Body of pancreas (tissue), 4 donors: ENCODE measurements around the gene SIPA1L3. TPM values are rescaled to one million over a fixed set of nuclear protein-coding genes. Genes with fewer than 3 reads are reported as not detected.

Experiments
- ATAC-seq: fragments of 150-250 bp; one replicate; pipeline ENCODE4 v1.9.1; 2016
- DNase-seq, 4 donors: peaks; one replicate each; pipeline ENCODE4 v3.0.0-alpha.2; 2019
- H3K27ac ChIP-seq, 4 donors: fragments of 200-600 bp; sonication (generic); 1 replicate in 3 of 4; 2 replicates in 1 of 4; pipeline versions ENCODE4 v1.5.1 to v1.6.1; 2016 to 2019; ENCODE audit warnings: mild to moderate bottlenecking in 1 of 4, mixed read lengths in 1 of 4, moderate library complexity in 1 of 4
- H3K27me3 ChIP-seq, 2 donors: fragments of 200-600 bp; sonication (generic); one replicate each; pipeline ENCODE4 v1.6.0; 2016; ENCODE audit warnings: mild to moderate bottlenecking in 1 of 2
- H3K36me3 ChIP-seq, 2 donors: fragments of 200-600 bp; sonication (generic); replicated peaks in 1 of 2; 2 replicates each; pipeline ENCODE4 v1.5.1; 2016; ENCODE audit warnings: low read depth in 2 of 2; ENCODE audit not compliant: insufficient read depth in 1 of 2
- H3K4me1 ChIP-seq: fragments of 200-600 bp; sonication (generic); one replicate; pipeline ENCODE4 v1.6.0; 2016
- H3K4me3 ChIP-seq, 2 donors: fragments of 200-600 bp; sonication (generic); 1 replicate in 1 of 2; 2 replicates in 1 of 2; pipeline ENCODE4 v1.5.1; 2016 to 2019
- H3K9me3 ChIP-seq, 3 donors: fragments of 200-600 bp; sonication (generic); 1 replicate in 2 of 3; 2 replicates in 1 of 3; pipeline ENCODE4 v1.5.1; 2016
- POLR2A ChIP-seq, 3 donors: fragments of 450-650 bp; IDR thresholded peaks; one replicate each; pipeline ENCODE4 v1.6.1; 2016; ENCODE audit warnings: antibody characterized with exemption in 3 of 3, mild to moderate bottlenecking in 2 of 3
- WGBS, 2 donors: methylation state at CpG; one replicate each; pipeline ENCODE4 v1.1.5; 2017; 5-methylcytosine and 5-hydroxymethylcytosine counted together
- intact Hi-C: fragments of 100-400 bp; cut with DNase I; formaldehyde crosslinking; loops from one replicate; pipeline ENCODE4 v1.15.1; 2023
- total RNA-seq, 2 donors: library from RNA; depleted of rRNA; stranded (reverse); fragments of >200 nt; gene quantifications; one replicate each; pipeline ENCODE4 v1.1.0, GENCODE V29; 2016
- TF ChIP-seq, protein P1 (sequence below), 7 experiments: fragments of 450-650 bp in 4 of 7; fragments of 200-600 bp in 3 of 7; sonication (generic) in 3 of 7; IDR thresholded peaks; one replicate each; pipeline ENCODE4 v1.5.1; 2016 to 2019; ENCODE audit warnings: antibody characterized with exemption in 7 of 7

Gene SIPA1L3
- total RNA-seq, 2 donors from 2014 or later, result 41.5 to 62.0 TPM

DNA sequence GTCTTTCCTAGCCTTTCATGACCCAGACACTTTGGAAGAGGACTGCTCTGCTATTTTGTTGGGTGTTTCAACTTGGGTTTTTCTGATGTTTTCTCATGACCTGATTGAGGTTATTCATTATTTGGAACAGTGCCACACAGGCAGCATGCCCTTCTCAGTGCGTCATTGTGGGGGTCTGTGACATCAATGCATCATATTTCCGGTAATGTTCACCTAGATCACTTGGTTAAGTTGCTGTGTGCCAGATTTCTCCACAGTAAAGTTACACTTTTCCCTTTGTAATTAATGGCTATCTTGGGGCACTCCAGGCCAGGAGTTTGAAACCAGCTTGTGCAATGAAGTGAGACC, 124.4 kb downstream of the SIPA1L3 start:
- Histone ChIP-seq H3K27ac (no peak overlapping the region), H3K9me3 (no peaks in the 10 kb centered on the region), H3K27me3 (no peaks in the 10 kb centered on the region), H3K4me3 (no peak overlapping the region), H3K36me3 (no peaks in the 10 kb centered on the region), H3K4me1 (peaks cover 7% of the 10 kb centered on the region)
- intact Hi-C loops, result no loop called here
- WGBS, 2 donors, result 87 to 91% methylated on average over 2 of the region's 2 CpGs
- no peak for TF ChIP-seq POLR2A (IDR thresholded peaks at IDR 0.05)
- TF ChIP-seq, protein P1, sequence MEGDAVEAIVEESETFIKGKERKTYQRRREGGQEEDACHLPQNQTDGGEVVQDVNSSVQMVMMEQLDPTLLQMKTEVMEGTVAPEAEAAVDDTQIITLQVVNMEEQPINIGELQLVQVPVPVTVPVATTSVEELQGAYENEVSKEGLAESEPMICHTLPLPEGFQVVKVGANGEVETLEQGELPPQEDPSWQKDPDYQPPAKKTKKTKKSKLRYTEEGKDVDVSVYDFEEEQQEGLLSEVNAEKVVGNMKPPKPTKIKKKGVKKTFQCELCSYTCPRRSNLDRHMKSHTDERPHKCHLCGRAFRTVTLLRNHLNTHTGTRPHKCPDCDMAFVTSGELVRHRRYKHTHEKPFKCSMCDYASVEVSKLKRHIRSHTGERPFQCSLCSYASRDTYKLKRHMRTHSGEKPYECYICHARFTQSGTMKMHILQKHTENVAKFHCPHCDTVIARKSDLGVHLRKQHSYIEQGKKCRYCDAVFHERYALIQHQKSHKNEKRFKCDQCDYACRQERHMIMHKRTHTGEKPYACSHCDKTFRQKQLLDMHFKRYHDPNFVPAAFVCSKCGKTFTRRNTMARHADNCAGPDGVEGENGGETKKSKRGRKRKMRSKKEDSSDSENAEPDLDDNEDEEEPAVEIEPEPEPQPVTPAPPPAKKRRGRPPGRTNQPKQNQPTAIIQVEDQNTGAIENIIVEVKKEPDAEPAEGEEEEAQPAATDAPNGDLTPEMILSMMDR (IDR thresholded peaks at IDR 0.05), result no peak
- DNase-seq, result no peak
- ATAC-seq, result no peak

GRCh38 chr19:38032151-38032550, 125.1 kb downstream of the SIPA1L3 start:
- no peak for ATAC-seq
- DNase-seq, result no peak
- Histone ChIP-seq H3K4me3 (no peak overlapping the region), H3K36me3 (no peaks in the 10 kb centered on the region), H3K4me1 (peaks cover 15% of the 10 kb centered on the region), H3K27me3 (no peaks in the 10 kb centered on the region), H3K9me3 (no peaks in the 10 kb centered on the region), H3K27ac (peak overlapping the region in 1 of 4 donors; percentile 33)
- 69 to 79% methylated on average over 4 of the region's 4 CpGs for WGBS, 2 donors
- intact Hi-C loops, result no loop called here
- TF ChIP-seq, protein P1 (IDR thresholded peaks at IDR 0.05), result no peak
- TF ChIP-seq POLR2A (IDR thresholded peaks at IDR 0.05), result no peak

GRCh38 chr19:38032951-38033350, 125.9 kb downstream of the SIPA1L3 start:
- Histone ChIP-seq H3K4me1 (peaks cover 23% of the 10 kb centered on the region), H3K36me3 (no peaks in the 10 kb centered on the region), H3K9me3 (no peaks in the 10 kb centered on the region), H3K4me3 (no peak overlapping the region), H3K27me3 (no peaks in the 10 kb centered on the region), H3K27ac (peak overlapping the region in 1 of 4 donors; percentile 27)
- ATAC-seq, result no peak
- intact Hi-C loops, result no loop called here
- 72 to 81% methylated on average over 5 of the region's 5 CpGs for WGBS, 2 donors
- no peak for DNase-seq
- TF ChIP-seq, protein P1 (IDR thresholded peaks at IDR 0.05), result no peak
- no peak for TF ChIP-seq POLR2A (IDR thresholded peaks at IDR 0.05)

DNA sequence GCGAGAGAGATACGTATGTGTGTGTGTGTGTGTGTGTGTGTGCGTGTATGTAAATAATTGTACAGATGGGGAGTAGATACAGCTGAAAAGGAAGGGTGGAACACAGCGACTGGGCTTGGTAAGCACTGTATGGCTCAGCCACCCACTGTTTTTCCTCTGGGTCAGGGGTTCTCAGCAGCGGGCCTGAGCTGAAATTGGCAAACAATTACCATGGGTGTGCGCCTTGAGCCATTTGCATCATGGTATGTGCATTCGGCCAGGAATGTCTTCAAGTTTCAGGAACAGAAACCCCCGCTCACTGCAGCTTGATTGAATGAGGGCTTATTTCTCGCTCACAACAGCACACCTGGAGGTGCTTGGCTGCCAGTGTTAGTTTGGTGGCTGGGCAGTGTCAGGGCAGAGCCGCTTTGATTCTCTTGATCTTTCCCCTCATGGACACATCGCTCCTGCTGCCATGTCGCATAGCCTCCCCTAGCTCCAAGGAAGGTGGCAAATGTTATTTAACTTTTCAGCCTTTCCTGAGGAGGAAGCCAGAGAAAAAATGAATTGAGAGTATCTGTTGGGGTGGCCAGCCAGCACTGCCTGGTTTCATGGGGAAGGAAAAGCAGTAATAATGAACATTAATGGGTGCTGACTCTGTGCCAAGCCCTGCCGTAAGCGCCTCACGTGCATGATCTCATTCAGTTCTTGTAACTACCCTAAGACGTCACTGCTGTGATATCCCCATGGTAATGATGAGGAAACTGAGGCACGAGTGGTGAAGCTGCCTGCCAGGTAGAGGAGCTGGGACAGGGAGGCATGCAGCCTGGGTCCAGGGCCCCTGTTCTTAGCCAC, 126.9 kb downstream of the SIPA1L3 start:
- Histone ChIP-seq H3K27me3 (no peaks in the 10 kb centered on the region), H3K36me3 (no peaks in the 10 kb centered on the region), H3K27ac (no peak overlapping the region), H3K9me3 (no peaks in the 10 kb centered on the region), H3K4me1 (peaks cover 25% of the 10 kb centered on the region), H3K4me3 (no peak overlapping the region)
- ATAC-seq (no peak), DNase-seq (no peak)
- intact Hi-C loops, result no loop called here
- TF ChIP-seq, protein P1 (IDR thresholded peaks at IDR 0.05), result no peak
- no peak for TF ChIP-seq POLR2A (IDR thresholded peaks at IDR 0.05)
- 73 to 75% methylated on average over 15 to 17 of the region's 17 CpGs for WGBS, 2 donors

DNA sequence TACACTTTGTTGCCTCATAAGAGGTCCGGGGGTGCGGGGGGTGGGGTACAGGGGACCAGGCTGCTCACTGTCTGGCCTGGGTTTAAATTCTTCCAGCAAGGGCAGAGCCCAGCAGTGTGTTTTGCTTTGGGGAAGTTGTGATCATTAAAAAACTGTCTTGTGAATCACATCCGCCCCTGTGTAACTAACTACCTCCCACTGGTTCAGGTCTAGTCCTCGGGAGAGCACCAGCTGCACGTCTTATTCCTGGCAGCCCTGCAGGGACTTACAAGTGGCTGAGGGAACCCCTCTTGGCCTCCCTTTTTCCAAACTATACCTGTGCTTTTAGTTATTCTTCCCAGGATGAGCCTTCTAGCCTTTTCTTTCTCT, 127.5 kb downstream of the SIPA1L3 start:
- DNase-seq, result no peak
- H3K27ac ChIP-seq, result no peak overlapping the region
- ATAC-seq, result no peak

More for the DNA sequence above, 127.5 kb downstream of the SIPA1L3 start:
- H3K36me3 ChIP-seq, result no peaks in the 10 kb centered on the region
- WGBS, 2 donors, result 59 to 69% methylated on average over 3 to 5 of the region's 5 CpGs
- no peaks in the 10 kb centered on the region for H3K9me3 ChIP-seq
- no peak overlapping the region for H3K4me3 ChIP-seq
- TF ChIP-seq, protein P1 (IDR thresholded peaks at IDR 0.05), result no peak
- no peak for TF ChIP-seq POLR2A (IDR thresholded peaks at IDR 0.05)
- intact Hi-C loops, result no loop called here
- no peaks in the 10 kb centered on the region for H3K27me3 ChIP-seq
- peaks cover 25% of the 10 kb centered on the region for H3K4me1 ChIP-seq
